Large intestine (tissue), 3 donors: ENCODE measurements around the gene DUSP2. TPM values are rescaled to one million over a fixed set of nuclear protein-coding genes. Genes with fewer than 3 reads are reported as not detected.

Experiments
- DNase-seq, 2 donors: peaks; one replicate each; pipeline versions ENCODE4 v3.0.0 to v3.0.0-alpha.2; 2013
- H3K27ac ChIP-seq: one replicate; pipeline ENCODE4 v1.5.1; 2013; ENCODE audit warnings: low read length
- H3K27me3 ChIP-seq: 2 replicates; pipeline ENCODE4 v1.6.1; 2013; ENCODE audit warnings: low read length; ENCODE audit not compliant: control insufficient read depth, insufficient read depth
- H3K36me3 ChIP-seq: 2 replicates; pipeline ENCODE4 v1.6.1; 2013; ENCODE audit warnings: low read length; ENCODE audit not compliant: control insufficient read depth, insufficient read depth
- H3K4me1 ChIP-seq: one replicate; pipeline ENCODE4 v1.6.1; 2013; ENCODE audit warnings: low read length; ENCODE audit not compliant: control insufficient read depth, insufficient read depth
- H3K4me3 ChIP-seq: one replicate; pipeline ENCODE4 v1.5.1; 2013; ENCODE audit warnings: low read length
- H3K9me3 ChIP-seq: one replicate; pipeline ENCODE4 v1.6.1; 2013; ENCODE audit warnings: mild to moderate bottlenecking, low read depth, low read length, moderate library complexity; ENCODE audit not compliant: control insufficient read depth
- WGBS: methylation state at CpG from one replicate; pipeline ENCODE4 v1.1.5; 2013; ENCODE audit warnings: low lambda C conversion rate; ENCODE audit not compliant: insufficient coverage; 5-methylcytosine and 5-hydroxymethylcytosine counted together
- polyA plus RNA-seq: library from polyadenylated mRNA; unstranded; fragments of 120-200 nt; gene quantifications from one replicate; pipeline ENCODE4 v1.2.1, GENCODE V29; 2013

Gene DUSP2
- polyA plus RNA-seq, 1 donor, result 4.0 TPM

GRCh38 chr2:96098900-96099590 is 46.2 kb downstream of the DUSP2 start:
- no peak for DNase-seq
- H3K27ac ChIP-seq, result no peak overlapping the region
- WGBS, result no CpG with 5 or more reads among the region's 11 CpGs

GRCh38 chr2:96097951-96098823 is 47.1 kb downstream of the DUSP2 start:
- H3K4me1 ChIP-seq, result no peaks in the 10 kb centered on the region
- WGBS, result no CpG with 5 or more reads among the region's 7 CpGs
- H3K9me3 ChIP-seq, result no peaks in the 10 kb centered on the region
- no peaks in the 10 kb centered on the region for H3K36me3 ChIP-seq
- no peak overlapping the region for H3K27ac ChIP-seq
- H3K27me3 ChIP-seq, result no peaks in the 10 kb centered on the region
- DNase-seq, result no peak
- no peak overlapping the region for H3K4me3 ChIP-seq

More at GRCh38 chr2:96098900-96099590, 46.2 kb downstream of the DUSP2 start:
- H3K4me1 ChIP-seq, result no peaks in the 10 kb centered on the region
- no peaks in the 10 kb centered on the region for H3K36me3 ChIP-seq
- H3K9me3 ChIP-seq, result no peaks in the 10 kb centered on the region
- no peaks in the 10 kb centered on the region for H3K27me3 ChIP-seq
- H3K4me3 ChIP-seq, result no peak overlapping the region

- Histone ChIP-seq H3K9me3 (no peaks in the 10 kb centered on the region), H3K4me1 (no peaks in the 10 kb centered on the region), H3K27ac (no peak overlapping the region), H3K36me3 (no peaks in the 10 kb centered on the region), H3K4me3 (no peak overlapping the region), H3K27me3 (no peaks in the 10 kb centered on the region)
- DNase-seq, result no peak
- 100% methylated on average over 1 of the region's 5 CpGs for WGBS
Measured at GRCh38 chr2:96097441-96097840, 47.8 kb downstream of the DUSP2 start.

GRCh38 chr2:96095116-96095636 is 50.1 kb downstream of the DUSP2 start:
- Histone ChIP-seq H3K27me3 (no peaks in the 10 kb centered on the region), H3K4me1 (no peaks in the 10 kb centered on the region), H3K27ac (no peak overlapping the region), H3K9me3 (no peaks in the 10 kb centered on the region), H3K4me3 (no peak overlapping the region), H3K36me3 (no peaks in the 10 kb centered on the region)
- DNase-seq, result no peak
- no CpG with 5 or more reads among the region's 7 CpGs for WGBS

GRCh38 chr2:96093528-96093927 is 51.7 kb downstream of the DUSP2 start:
- Histone ChIP-seq H3K36me3 (no peaks in the 10 kb centered on the region), H3K4me3 (no peak overlapping the region), H3K27me3 (no peaks in the 10 kb centered on the region), H3K9me3 (no peaks in the 10 kb centered on the region), H3K4me1 (no peaks in the 10 kb centered on the region), H3K27ac (no peak overlapping the region)
- no CpG with 5 or more reads among the region's 4 CpGs for WGBS
- DNase-seq, result no peak

Other genes starting within 250 kb of the DUSP2 start
- 6.1 TPM for gene ANKRD36C, start 153.6 kb downstream of the DUSP2 start, polyA plus RNA-seq
- gene GPAT2, start 110.5 kb downstream of the DUSP2 start, polyA plus RNA-seq, result 1.7 TPM
- gene ADRA2B, start 28.9 kb downstream of the DUSP2 start, polyA plus RNA-seq, result 0.84 TPM
- 0.04 TPM for gene ASTL, start 6.9 kb downstream of the DUSP2 start, polyA plus RNA-seq
- gene STARD7, start 63.4 kb upstream of the DUSP2 start, polyA plus RNA-seq, result 121 TPM
- 40.9 TPM for gene TMEM127, start 120.6 kb upstream of the DUSP2 start, polyA plus RNA-seq
- gene CIAO1, start 120.8 kb upstream of the DUSP2 start, polyA plus RNA-seq, result 70.0 TPM
- gene SNRNP200, start 160.1 kb upstream of the DUSP2 start, polyA plus RNA-seq, result 158 TPM
- 1.9 TPM for gene ITPRIPL1, start 179.9 kb upstream of the DUSP2 start, polyA plus RNA-seq
- 8.6 TPM for gene NCAPH, start 190.3 kb upstream of the DUSP2 start, polyA plus RNA-seq